Stimulated activated CD4-positive, alpha-beta T cell treated with anti-CD3 and anti-CD28 coated beads, Interleukin-15, amount 100 ng/mL, for 24 hours (primary cell): ENCODE measurements around the gene NR4A2.
A peak's percentile ranks its signal among the peaks of the same experiment; 100 is the strongest.
"Not testable (repeated sequence)": the region's sequence is repeated elsewhere in the genome, so short reads cannot be mapped to it uniquely, and the experiment has no call there.

Experiments used
- DNase-seq: peaks from one replicate; pipeline ENCODE4 v3.0.0-alpha.2; 2020

Gene NR4A2

GRCh38 chr2:156320486-156321098, 11.9 kb downstream of the NR4A2 start:
- peak; percentile 16 for DNase-seq

GRCh38 chr2:156319811-156320485, 12.6 kb downstream of the NR4A2 start:
- peak; percentile 27 for DNase-seq

- DNase-seq: no peak
These were observed 14.9 kb downstream of the NR4A2 start for GRCh38 chr2:156317631-156318030.

GRCh38 chr2:156311976-156312375, 20.5 kb downstream of the NR4A2 start:
- no peak for DNase-seq

- no peak for DNase-seq
These were observed 21.7 kb downstream of the NR4A2 start for GRCh38 chr2:156310773-156311172.

- no peak for DNase-seq
These were observed 22.6 kb downstream of the NR4A2 start for GRCh38 chr2:156309917-156310316.

GRCh38 chr2:156309167-156309566, 23.4 kb downstream of the NR4A2 start:
- DNase-seq: no peak

GRCh38 chr2:156306821-156307220, 25.7 kb downstream of the NR4A2 start:
- no peak for DNase-seq

GRCh38 chr2:156305121-156305520, 27.4 kb downstream of the NR4A2 start:
- no peak for DNase-seq

- no peak for DNase-seq
These were observed 32.2 kb downstream of the NR4A2 start for GRCh38 chr2:156300337-156300736.

GRCh38 chr2:156294945-156295580, 37.5 kb downstream of the NR4A2 start:
- no peak for DNase-seq

GRCh38 chr2:156293382-156293781, 39.1 kb downstream of the NR4A2 start:
- DNase-seq: not testable (repeated sequence)

- no peak for DNase-seq
These were observed 52.9 kb downstream of the NR4A2 start for GRCh38 chr2:156279446-156280150.
